ENCODE results near the gene RAP1GAP2. TPM values are rescaled to one million over a fixed set of nuclear protein-coding genes. Genes with fewer than 3 reads are reported as not detected.

The RAP1GAP2 gene
- polyA plus RNA-seq, 1 of the 3 experiments (the other 2 are of a cell fraction) = 22.0 TPM

- Histone ChIP-seq H3K27ac (ENCODE audit: low read depth in 2 of 2, low read length in 1 of 2) (no peak overlapping the region), H3K36me3 (replicated peaks in 1 of 2; ENCODE audit: control insufficient read depth in 1 of 2, insufficient read depth in 2 of 2, low read length in 1 of 2) (peaks cover 0 to 3% of the 10 kb centered on the region in 2 experiments), H3K9ac (no peak overlapping the region), H3F3A (replicated peaks; ENCODE audit: insufficient read depth) (peaks cover 9% of the 10 kb centered on the region), H3K4me1 (ENCODE audit: control insufficient read depth in 1 of 2, insufficient read depth in 2 of 2, low read depth in 1 of 2, low read length in 1 of 2) (peaks cover 0 to 3% of the 10 kb centered on the region in 2 experiments; a peak in 1 of 4 replicates), H2AFZ (ENCODE audit: low read depth) (no peak overlapping the region), H3K9me3 (no peaks in the 10 kb centered on the region), H4K20me1 (ENCODE audit: insufficient read depth) (no peaks in the 10 kb centered on the region), H3K27me3 (ENCODE audit: insufficient read depth) (no peaks in the 10 kb centered on the region), H3K4me3 (ENCODE audit: low read depth in 2 of 2, low read length in 1 of 2) (no peak overlapping the region), H3K4me2 (no peak overlapping the region), H3K79me2 (ENCODE audit: insufficient read depth) (peaks cover 23% of the 10 kb centered on the region), H3K9me2 (no peaks in the 10 kb centered on the region)
- POLR2A ChIA-PET = no interaction called here
- 84% methylated on average over 2 of the region's 2 CpGs for WGBS (ENCODE audit: low lambda C conversion rate)
- TF ChIP-seq FOXJ3 (CRISPR knock-in tag; IDR thresholded peaks at IDR 0.05) (no peak), TEAD4 (IDR thresholded peaks at IDR 0.05; ENCODE audit: borderline replicate concordance, insufficient read depth) (no peak), TAF1 (IDR thresholded peaks at IDR 0.05; ENCODE audit: borderline replicate concordance, low read depth, low read length) (no peak), IRF3 (IDR thresholded peaks at IDR 0.05; ENCODE audit: low read depth, low read length) (no peak), NRF1 (IDR thresholded peaks at IDR 0.05; ENCODE audit: low read depth, low read length) (no peak)
- TF ChIP-seq, protein P1, sequence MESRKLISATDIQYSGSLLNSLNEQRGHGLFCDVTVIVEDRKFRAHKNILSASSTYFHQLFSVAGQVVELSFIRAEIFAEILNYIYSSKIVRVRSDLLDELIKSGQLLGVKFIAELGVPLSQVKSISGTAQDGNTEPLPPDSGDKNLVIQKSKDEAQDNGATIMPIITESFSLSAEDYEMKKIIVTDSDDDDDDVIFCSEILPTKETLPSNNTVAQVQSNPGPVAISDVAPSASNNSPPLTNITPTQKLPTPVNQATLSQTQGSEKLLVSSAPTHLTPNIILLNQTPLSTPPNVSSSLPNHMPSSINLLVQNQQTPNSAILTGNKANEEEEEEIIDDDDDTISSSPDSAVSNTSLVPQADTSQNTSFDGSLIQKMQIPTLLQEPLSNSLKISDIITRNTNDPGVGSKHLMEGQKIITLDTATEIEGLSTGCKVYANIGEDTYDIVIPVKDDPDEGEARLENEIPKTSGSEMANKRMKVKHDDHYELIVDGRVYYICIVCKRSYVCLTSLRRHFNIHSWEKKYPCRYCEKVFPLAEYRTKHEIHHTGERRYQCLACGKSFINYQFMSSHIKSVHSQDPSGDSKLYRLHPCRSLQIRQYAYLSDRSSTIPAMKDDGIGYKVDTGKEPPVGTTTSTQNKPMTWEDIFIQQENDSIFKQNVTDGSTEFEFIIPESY (IDR thresholded peaks at IDR 0.05; ENCODE audit: borderline replicate concordance, low read depth) = no peak
- no peak for DNase-seq
- CTCF ChIA-PET = interaction anchor here (0.8 to 2.5 kb wide), 3 partner anchors 15 to 97 kb away, joined by 3 to 7 read pairs (median 3); no protein-coding TSS in a partner anchor
These were observed 149.1 kb downstream of the RAP1GAP2 start for GRCh38 chr17:2945299-2945698.

DNA sequence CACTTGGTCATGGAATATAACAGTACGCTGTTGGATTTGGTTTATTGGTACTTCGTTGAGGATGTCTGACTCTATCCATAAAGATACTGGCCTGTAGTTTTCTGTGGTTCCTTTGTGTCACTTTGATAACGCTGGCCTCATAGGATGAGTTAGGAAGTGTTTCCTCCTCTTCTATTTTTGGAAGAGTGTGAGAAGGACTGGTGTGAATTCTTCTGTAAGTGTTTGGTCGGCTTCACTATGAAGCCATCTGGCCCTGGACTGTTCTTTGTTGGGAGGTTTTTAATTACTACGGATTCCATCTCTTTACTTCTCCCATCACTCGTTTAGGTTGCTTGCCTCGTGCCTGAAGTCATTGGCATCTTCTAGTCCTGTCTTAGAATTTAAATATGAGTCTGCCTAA lies 149.9 kb downstream of the RAP1GAP2 start:
- Histone ChIP-seq H2AFZ (ENCODE audit: low read depth) (no peak overlapping the region), H3F3A (replicated peaks; ENCODE audit: insufficient read depth) (peaks cover 9% of the 10 kb centered on the region), H3K9me3 (no peaks in the 10 kb centered on the region), H3K27ac (ENCODE audit: low read depth in 2 of 2, low read length in 1 of 2) (no peak overlapping the region), H3K4me2 (no peak overlapping the region), H3K27me3 (ENCODE audit: insufficient read depth) (no peaks in the 10 kb centered on the region), H3K36me3 (replicated peaks in 1 of 2; ENCODE audit: control insufficient read depth in 1 of 2, insufficient read depth in 2 of 2, low read length in 1 of 2) (peaks cover 0 to 3% of the 10 kb centered on the region in 2 experiments), H3K4me3 (ENCODE audit: low read depth in 2 of 2, low read length in 1 of 2) (no peak overlapping the region), H3K79me2 (ENCODE audit: insufficient read depth) (peaks cover 23% of the 10 kb centered on the region), H4K20me1 (ENCODE audit: insufficient read depth) (no peaks in the 10 kb centered on the region), H3K9me2 (no peaks in the 10 kb centered on the region), H3K9ac (no peak overlapping the region), H3K4me1 (ENCODE audit: control insufficient read depth in 1 of 2, insufficient read depth in 2 of 2, low read depth in 1 of 2, low read length in 1 of 2) (no peaks in the 10 kb centered on the region; a peak in 1 of 4 replicates)
- POLR2A ChIA-PET = no interaction called here
- WGBS (ENCODE audit: low lambda C conversion rate) = 91% methylated on average over 7 of the region's 7 CpGs
- TF ChIP-seq RFX5 (IDR thresholded peaks at IDR 0.05; ENCODE audit: low read length) (no peak), SIN3A (IDR thresholded peaks at IDR 0.05; ENCODE audit: borderline replicate concordance, low read depth, low read length) (no peak), EZH2phosphoT487 (IDR thresholded peaks at IDR 0.05; ENCODE audit: borderline replicate concordance, low read depth) (no peak), USF1 (IDR thresholded peaks at IDR 0.05; ENCODE audit: borderline replicate concordance, low read depth) (no peak), MEF2A (IDR thresholded peaks at IDR 0.05; ENCODE audit: borderline replicate concordance, low read depth) (no peak), RAD21 (IDR thresholded peaks at IDR 0.05; ENCODE audit: low read length) (no peak)
- CTCF ChIA-PET = interaction anchor here (1.0 to 2.5 kb wide), 2 partner anchors 16 to 66 kb away, joined by 3 to 7 read pairs; no protein-coding TSS in a partner anchor
- no peak for DNase-seq

Data from SK-N-SH (cell line).